IMR-90 (cell line): ENCODE measurements around the gene TSHZ1. TPM values are rescaled to one million over a fixed set of nuclear protein-coding genes. Genes with fewer than 3 reads are reported as not detected.

Source experiments
- ATAC-seq: fragments of 200-7000 bp; cut with Tn5 transposase; 2 replicates; pipeline ENCODE4 v1.9.1; 2020; ENCODE audit warnings: low read depth, mild to moderate bottlenecking, moderate library complexity
- BruUV-seq: library from RNA; stranded (reverse); fragments of 400-500 nt; replicated peaks from 2 replicates; lab custom pipeline; 2021; lab: Mats Ljungman, UMichigan
- CTCF ChIA-PET: fragments of 300-600 bp; formaldehyde crosslinking; extraction: SDS; loops from one replicate; lab custom pipeline; 2021; ENCODE audit warnings: antibody characterized with exemption; lab: Yijun Ruan, JAX
- POLR2A ChIA-PET: fragments of 300-600 bp; sonication (Branson Sonifier 250); formaldehyde crosslinking; loops from one replicate; lab custom pipeline; 2022; ENCODE audit warnings: antibody characterized with exemption; ENCODE audit not compliant: unreplicated experiment; lab: Charles Lee
- DNase-seq: peaks from one replicate; pipeline ENCODE4 v3.0.0; 2013
- H2AFZ ChIP-seq: replicated peaks from 2 replicates; pipeline ENCODE3; 2013; ENCODE audit warnings: low read length, mild to moderate bottlenecking; ENCODE audit not compliant: poor library complexity
- H2AK5ac ChIP-seq: 2 replicates; pipeline ENCODE4 v1.6.1; 2013; ENCODE audit warnings: low read depth, low read length, inconsistent platforms
- H2AK9ac ChIP-seq: replicated peaks from 2 replicates; pipeline ENCODE3; 2013; ENCODE audit warnings: mild to moderate bottlenecking, low read depth, low read length, moderate library complexity; ENCODE audit not compliant: poor library complexity
- H2BK120ac ChIP-seq: 2 replicates; pipeline ENCODE4 v1.6.1; 2013; ENCODE audit warnings: low read depth, low read length, inconsistent platforms
- H2BK15ac ChIP-seq: 3 replicates; pipeline ENCODE4 v1.6.1; 2013; ENCODE audit warnings: low read depth, low read length, inconsistent platforms
- H2BK20ac ChIP-seq: 2 replicates; pipeline ENCODE4 v1.6.1; 2013; ENCODE audit warnings: low read depth, mild to moderate bottlenecking, inconsistent platforms, low read length, moderate library complexity
- H2BK5ac ChIP-seq: 2 replicates; pipeline ENCODE4 v1.6.1; 2013; ENCODE audit warnings: mild to moderate bottlenecking, low read depth, low read length, inconsistent platforms; ENCODE audit not compliant: poor library complexity, severe bottlenecking
- H3K14ac ChIP-seq: replicated peaks from 2 replicates; pipeline ENCODE4 v1.6.1; 2013; ENCODE audit warnings: low read depth, low read length, inconsistent platforms
- H3K18ac ChIP-seq: 2 replicates; pipeline ENCODE4 v1.6.1; 2013; ENCODE audit warnings: low read depth, low read length, control low read depth
- H3K23ac ChIP-seq: 2 replicates; pipeline ENCODE4 v1.6.1; 2013; ENCODE audit warnings: low read depth, low read length, inconsistent platforms
- H3K27ac ChIP-seq: 2 replicates; pipeline ENCODE4 v1.5.1; 2013; ENCODE audit warnings: mild to moderate bottlenecking, control low read depth, low read length; ENCODE audit not compliant: insufficient read depth
- H3K27me3 ChIP-seq: 2 replicates; pipeline ENCODE4 v1.6.1; 2013; ENCODE audit warnings: low read length; ENCODE audit not compliant: control insufficient read depth, insufficient read depth
- H3K36me3 ChIP-seq: 2 replicates; pipeline ENCODE4 v1.6.1; 2013; ENCODE audit warnings: low read length, mixed read lengths; ENCODE audit not compliant: control insufficient read depth, insufficient read depth
- H3K4ac ChIP-seq: 2 replicates; pipeline ENCODE4 v1.6.1; 2013; ENCODE audit warnings: low read depth, low read length, inconsistent platforms
- H3K4me1 ChIP-seq: 2 replicates; pipeline ENCODE4 v1.6.1; 2013; ENCODE audit warnings: low read length, mixed read lengths; ENCODE audit not compliant: control insufficient read depth, insufficient read depth
- H3K4me2 ChIP-seq: 2 replicates; pipeline ENCODE4 v1.6.1; 2013; ENCODE audit warnings: low read depth, mild to moderate bottlenecking, control low read depth, low read length, moderate library complexity
- H3K4me3 ChIP-seq: 2 replicates; pipeline ENCODE4 v1.5.1; 2013; ENCODE audit warnings: low read depth, mild to moderate bottlenecking, control low read depth, low read length, moderate library complexity; ENCODE audit not compliant: insufficient read depth
- H3K56ac ChIP-seq: 2 replicates; pipeline ENCODE4 v1.6.1; 2013; ENCODE audit warnings: low read length, inconsistent platforms; ENCODE audit not compliant: insufficient read depth; ENCODE audit errors: extremely low read depth
- H3K79me1 ChIP-seq, 2 experiments: 2 replicates each; pipeline ENCODE4 v1.6.1; 2013; ENCODE audit warnings: low read length in 2 of 2, inconsistent platforms in 1 of 2, low read depth in 1 of 2
- H3K9ac ChIP-seq: 2 replicates; pipeline ENCODE4 v1.6.1; 2013; ENCODE audit warnings: low read depth, low read length, control low read depth
- H3K9me1 ChIP-seq: 2 replicates; pipeline ENCODE4 v1.6.1; 2013; ENCODE audit warnings: low read length, inconsistent platforms; ENCODE audit not compliant: insufficient read depth
- H3K9me3 ChIP-seq: 2 replicates; pipeline ENCODE4 v1.6.1; 2013; ENCODE audit warnings: low read length; ENCODE audit not compliant: control insufficient read depth, insufficient read depth
- H4K20me1 ChIP-seq: 2 replicates; pipeline ENCODE4 v1.6.1; 2013; ENCODE audit warnings: low read length, inconsistent platforms; ENCODE audit not compliant: insufficient read depth
- H4K5ac ChIP-seq: 2 replicates; pipeline ENCODE4 v1.6.1; 2013; ENCODE audit warnings: mild to moderate bottlenecking, low read depth, low read length, control low read depth
- H4K8ac ChIP-seq, 2 experiments: 2 replicates each; pipeline ENCODE4 v1.6.1; 2013; ENCODE audit warnings: low read depth in 2 of 2, low read length in 2 of 2, control low read depth in 1 of 2, inconsistent platforms in 1 of 2
- H4K91ac ChIP-seq: 2 replicates; pipeline ENCODE4 v1.6.1; 2013; ENCODE audit warnings: low read depth, low read length, inconsistent platforms; ENCODE audit not compliant: insufficient read depth
- MXI1 ChIP-seq: IDR thresholded peaks from 2 replicates; pipeline ENCODE4 v1.6.1; 2012; ENCODE audit warnings: low read depth, mild to moderate bottlenecking, low read length, moderate library complexity, borderline replicate concordance
- WGBS, 2 experiments: methylation state at CpG; one replicate each; pipeline versions ENCODE4 v1.1.5 to v1.1.7; 2013; ENCODE audit warnings: missing lambda C conversion rate in 2 of 2; ENCODE audit not compliant: insufficient read length in 1 of 2; ENCODE audit errors: extremely low coverage in 2 of 2; 5-methylcytosine and 5-hydroxymethylcytosine counted together
- dilution Hi-C: fragments of 300-500 bp; cut with HindIII; formaldehyde crosslinking; loops from one replicate; pipeline ENCODE4 v1.14.3; 2018; ENCODE audit warnings: low sequenced_read_pairs; ENCODE audit not compliant: unreplicated experiment
- in situ Hi-C: fragments of 300-500 bp; cut with MboI; formaldehyde crosslinking; loops from 3 replicates; pipeline ENCODE4 v1.14.3; 2019; ENCODE audit warnings: low sequenced_read_pairs, inconsistent platforms, mixed read lengths
- intact Hi-C: fragments of 100-400 bp; cut with micrococcal nuclease; formaldehyde crosslinking; loops from 2 replicates; pipeline ENCODE4 v1.10.0; 2022
- polyA plus RNA-seq, 3 experiments: library from polyadenylated mRNA; depleted of rRNA; stranded (reverse); fragments of >200 nt; gene quantifications; 2 replicates each; pipeline ENCODE4 v1.2.3, GENCODE V29; 2012; ENCODE audit warnings: low replicate concordance in 1 of 3
- total RNA-seq: library from RNA; depleted of rRNA; stranded (reverse); fragments of >200 nt; gene quantifications from 2 replicates; pipeline ENCODE4 v1.2.3, GENCODE V29; 2012

TSHZ1 gene
- total and polyA plus RNA-seq, 2 of the 4 experiments (the other 2 are of a cell fraction) = 7.1 to 10.0 TPM

DNA sequence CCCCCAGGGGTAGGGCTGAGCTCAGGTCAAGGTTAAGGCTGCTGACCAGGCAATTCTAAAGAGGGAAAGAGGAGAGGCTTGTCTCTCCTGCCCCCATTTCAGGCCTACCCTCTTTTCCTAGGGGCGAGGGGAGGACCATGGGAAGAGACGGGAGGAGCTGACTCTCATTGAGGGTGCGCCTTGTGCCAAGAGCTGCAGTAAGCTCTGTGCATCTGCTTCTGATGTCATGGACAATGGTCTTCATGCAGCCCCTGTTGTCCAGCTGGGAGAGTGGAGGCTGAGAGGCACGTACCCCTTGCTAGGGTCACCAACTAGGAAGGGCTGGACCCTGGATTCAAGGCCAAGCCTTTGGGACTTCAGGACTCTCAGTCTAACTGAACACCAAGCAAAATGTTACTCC lies 46.9 kb upstream of the TSHZ1 start:
- Histone ChIP-seq H2BK5ac (no peak overlapping the region), H4K5ac (no peak overlapping the region), H4K91ac (no peak overlapping the region), H2AK5ac (no peak overlapping the region), H3K79me1 (no peaks in the 10 kb centered on the region), H3K4me3 (no peak overlapping the region), H2BK15ac (no peak overlapping the region), H2AFZ (no peak overlapping the region), H4K20me1 (no peaks in the 10 kb centered on the region), H3K27me3 (peaks cover 24% of the 10 kb centered on the region), H3K36me3 (no peaks in the 10 kb centered on the region), H2BK120ac (no peak overlapping the region), H2BK20ac (no peak overlapping the region), H3K9me1 (peaks cover 2% of the 10 kb centered on the region; the same call in 1 of the 2 replicates), H3K4me2 (no peak overlapping the region), H3K14ac (no peak overlapping the region), H3K9ac (no peak overlapping the region), H3K23ac (no peak overlapping the region), H3K4me1 (peaks cover 1% of the 10 kb centered on the region; the same call in 1 of the 2 replicates), H3K18ac (no peak overlapping the region), H4K8ac (no peak overlapping the region), H3K56ac (no peak overlapping the region), H2AK9ac (no peak overlapping the region), H3K9me3 (peaks cover 8% of the 10 kb centered on the region; the same call in 1 of the 2 replicates), H3K4ac (no peak overlapping the region), H3K27ac (no peak overlapping the region)
- no CpG with 5 or more reads among the region's 4 CpGs for WGBS, 2 experiments
- intact Hi-C loops = no loop called here
- POLR2A ChIA-PET = no interaction called here
- DNase-seq (no peak), ATAC-seq (no peak)
- CTCF ChIA-PET = no interaction called here
- TF ChIP-seq MXI1 = no peak
- in situ Hi-C loops = no loop called here
- no TSS peak for BruUV-seq
- dilution Hi-C loops = no loop called here
